IPS-NIHi11 (cell line): ENCODE data around the gene UGT1A5.

Source experiments
- DNase-seq: peaks from one replicate; pipeline ENCODE4 v3.0.0; 2012; ENCODE audit warnings: mixed read lengths, low spot score

UGT1A5 gene

DNA sequence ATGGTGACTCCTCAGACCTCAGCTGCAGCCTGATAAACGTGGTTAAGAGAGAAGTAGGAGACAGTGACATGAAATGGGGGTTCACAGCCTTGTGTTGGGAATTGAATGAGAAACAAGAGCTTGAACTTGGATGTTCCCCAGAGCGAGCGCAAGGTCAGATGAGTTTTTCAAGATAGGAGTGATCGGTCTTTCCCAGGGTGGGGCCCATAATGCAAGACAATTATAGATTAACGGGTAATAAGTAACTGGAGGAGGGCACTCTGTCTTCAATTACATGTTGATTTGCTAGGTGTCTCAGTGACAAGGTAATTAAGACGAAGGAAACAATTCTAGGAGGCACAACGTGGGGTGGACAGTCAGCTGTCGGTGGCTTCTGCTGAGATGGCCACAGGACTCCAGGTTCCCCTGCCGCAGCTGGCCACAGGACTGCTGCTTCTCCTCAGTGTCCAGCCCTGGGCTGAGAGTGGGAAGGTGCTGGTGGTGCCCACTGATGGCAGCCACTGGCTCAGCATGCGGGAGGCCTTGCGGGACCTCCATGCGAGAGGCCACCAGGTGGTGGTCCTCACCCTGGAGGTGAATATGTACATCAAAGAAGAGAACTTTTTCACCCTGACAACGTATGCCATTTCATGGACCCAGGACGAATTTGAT is at the start of gene UGT1A5:
TSS of gene UGT1A5 (plus strand) at position 297 of the 651 bp plus-strand sequence. CDS start at position 382, 85 bp downstream.
- no peak for DNase-seq

GRCh38 chr2:233663911-233664310 is 48.8 kb upstream of the UGT1A5 start:
- no peak for DNase-seq

GRCh38 chr2:233668605-233669260 is 44.0 kb upstream of the UGT1A5 start:
- DNase-seq: no peak

DNA sequence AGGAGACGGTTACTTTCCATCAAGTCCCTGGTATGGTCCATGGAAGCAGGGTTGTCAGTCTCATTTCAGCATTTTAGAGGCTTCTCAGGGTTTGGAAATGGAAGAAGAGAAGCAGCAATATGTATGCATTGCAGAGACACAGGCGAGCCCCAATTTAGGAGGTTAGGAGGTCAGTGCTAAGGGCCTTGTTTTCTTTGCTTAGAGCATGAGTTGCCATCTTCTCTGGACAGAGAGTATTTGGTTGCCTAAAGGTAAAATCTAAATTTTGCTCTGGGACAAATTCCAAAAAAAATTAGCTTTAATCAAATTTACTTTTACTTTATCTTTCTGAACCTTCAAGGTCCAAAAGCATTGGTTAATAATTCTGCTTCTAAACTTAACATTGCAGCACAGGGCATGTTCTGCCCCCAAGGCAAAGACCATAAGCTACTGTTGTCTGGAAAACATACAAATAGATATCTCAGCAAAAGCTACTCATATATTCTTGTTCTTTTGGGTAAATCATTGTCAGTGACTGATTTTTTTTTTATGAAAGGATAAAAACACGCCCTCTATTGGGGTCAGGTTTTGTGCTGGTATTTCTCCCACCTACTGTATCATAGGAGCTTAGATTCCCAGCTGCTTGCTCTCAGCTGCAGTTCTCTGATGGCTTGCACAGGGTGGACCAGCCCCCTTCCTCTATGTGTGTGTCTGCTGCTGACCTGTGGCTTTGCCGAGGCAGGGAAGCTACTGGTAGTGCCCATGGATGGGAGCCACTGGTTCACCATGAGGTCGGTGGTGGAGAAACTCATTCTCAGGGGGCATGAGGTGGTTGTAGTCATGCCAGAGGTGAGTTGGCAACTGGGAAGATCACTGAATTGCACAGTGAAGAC is 41.2 kb upstream of the UGT1A5 start, which contains the start of gene UGT1A9:
TSS of gene UGT1A9 (plus strand) at position 609 of the 872 bp plus-strand sequence. CDS start at position 646, 37 bp downstream.
- DNase-seq: no peak

DNA sequence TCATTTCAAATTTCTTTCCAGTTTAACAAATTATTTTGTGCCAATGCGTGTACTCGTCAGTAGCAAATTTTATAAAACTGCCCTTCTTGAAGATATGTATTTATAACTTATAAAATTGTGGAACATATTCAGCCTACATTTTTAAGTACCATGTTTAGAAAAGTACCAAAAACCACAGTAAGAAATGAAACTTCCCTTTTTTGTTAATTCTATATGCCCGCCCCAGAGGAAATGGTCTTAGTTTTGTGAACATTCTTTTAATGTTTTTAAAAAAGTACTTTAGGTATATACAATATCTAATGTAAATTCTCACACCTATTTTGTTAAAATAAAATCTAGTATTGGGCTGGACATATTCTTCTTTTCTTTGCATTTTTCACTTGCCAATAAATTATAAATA is 39.8 kb upstream of the UGT1A5 start:
- DNase-seq: no peak

DNA sequence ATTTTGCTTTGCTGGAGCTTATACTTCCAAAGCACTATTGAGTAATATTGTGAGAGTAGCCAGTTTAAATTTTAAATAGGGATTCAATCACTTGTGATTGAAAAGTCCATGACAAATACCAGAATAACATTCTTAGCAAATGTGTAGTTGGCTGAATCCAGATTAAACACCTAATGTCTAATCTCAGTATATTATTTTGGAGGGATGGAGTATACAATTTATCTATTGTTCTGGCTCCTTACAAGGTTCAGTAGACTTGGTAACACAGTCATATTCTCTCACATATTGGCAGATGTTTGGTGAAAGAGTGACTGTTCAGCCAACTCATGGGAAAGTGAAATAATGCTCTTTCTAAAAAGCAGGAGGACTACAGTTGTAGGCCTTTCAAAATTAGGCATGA is 38.8 kb upstream of the UGT1A5 start:
- no peak for DNase-seq

DNA sequence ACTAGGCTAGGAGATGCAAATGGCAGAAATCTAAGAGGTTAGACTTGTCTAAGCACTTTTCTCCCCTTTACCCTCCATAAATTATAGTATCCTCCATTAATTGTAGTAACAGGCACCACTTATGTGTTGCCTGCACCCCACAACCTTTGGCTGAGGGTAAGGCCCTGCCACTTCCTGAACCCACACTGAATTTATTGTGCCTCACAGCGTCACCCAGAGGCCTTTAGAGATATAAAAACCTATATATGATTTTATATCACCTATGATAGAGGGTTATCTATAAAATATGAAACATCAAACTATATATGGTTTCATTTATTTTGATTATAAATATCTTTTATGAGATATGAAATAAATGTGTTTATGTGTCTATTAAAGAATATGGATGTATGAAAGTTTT is 38.4 kb upstream of the UGT1A5 start:
- no peak for DNase-seq

DNA sequence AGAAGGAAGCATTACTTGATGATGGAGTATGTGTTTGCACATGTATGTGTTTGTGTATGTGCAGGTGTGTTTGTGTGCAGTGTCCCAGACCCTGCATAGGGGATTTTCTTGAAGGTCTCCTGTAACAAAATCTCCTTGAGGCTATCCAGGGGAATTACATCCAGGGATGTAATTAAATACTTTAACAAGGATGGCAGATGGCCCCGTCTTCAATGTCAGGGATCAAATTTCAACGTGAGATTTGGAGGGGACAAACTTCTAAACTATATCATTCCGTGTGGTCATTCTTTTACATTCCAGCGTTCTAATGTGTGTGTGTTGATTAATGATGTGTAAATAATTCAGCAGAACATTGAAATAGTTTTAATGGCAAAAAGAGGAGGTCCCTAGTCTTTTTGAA is 37.7 kb upstream of the UGT1A5 start:
- peak; percentile 19 for DNase-seq

GRCh38 chr2:233676046-233676445 is 36.7 kb upstream of the UGT1A5 start:
- DNase-seq: no peak

- DNase-seq: no peak
Measured at GRCh38 chr2:233679196-233679595, 33.5 kb upstream of the UGT1A5 start.

- no peak for DNase-seq
Measured at GRCh38 chr2:233680361-233681045, 32.2 kb upstream of the UGT1A5 start.

DNA sequence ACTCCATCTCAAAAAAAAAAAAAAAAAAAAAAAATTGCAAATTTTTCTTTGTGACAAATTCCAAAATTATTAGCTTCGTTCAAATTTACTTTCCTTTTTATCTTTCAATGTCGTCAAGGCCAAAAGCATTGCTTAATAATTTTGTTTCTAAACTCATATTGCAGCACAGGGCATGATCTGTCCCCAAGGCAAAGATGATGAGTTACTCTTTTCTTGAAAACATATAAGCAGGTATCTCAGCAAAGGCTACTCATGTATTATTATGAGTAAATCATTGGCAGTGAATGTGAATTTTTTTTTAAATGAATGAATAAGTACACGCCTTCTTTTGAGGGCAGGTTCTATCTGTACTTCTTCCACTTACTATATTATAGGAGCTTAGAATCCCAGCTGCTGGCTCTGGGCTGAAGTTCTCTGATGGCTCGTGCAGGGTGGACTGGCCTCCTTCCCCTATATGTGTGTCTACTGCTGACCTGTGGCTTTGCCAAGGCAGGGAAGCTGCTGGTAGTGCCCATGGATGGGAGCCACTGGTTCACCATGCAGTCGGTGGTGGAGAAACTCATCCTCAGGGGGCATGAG is 31.1 kb upstream of the UGT1A5 start, which contains the start of gene UGT1A7:
TSS of gene UGT1A7 (plus strand) at position 381 of the 579 bp plus-strand sequence. CDS start at position 418, 37 bp downstream.
- DNase-seq: no peak

GRCh38 chr2:233684640-233685039 is 28.1 kb upstream of the UGT1A5 start:
- DNase-seq: no peak

DNA sequence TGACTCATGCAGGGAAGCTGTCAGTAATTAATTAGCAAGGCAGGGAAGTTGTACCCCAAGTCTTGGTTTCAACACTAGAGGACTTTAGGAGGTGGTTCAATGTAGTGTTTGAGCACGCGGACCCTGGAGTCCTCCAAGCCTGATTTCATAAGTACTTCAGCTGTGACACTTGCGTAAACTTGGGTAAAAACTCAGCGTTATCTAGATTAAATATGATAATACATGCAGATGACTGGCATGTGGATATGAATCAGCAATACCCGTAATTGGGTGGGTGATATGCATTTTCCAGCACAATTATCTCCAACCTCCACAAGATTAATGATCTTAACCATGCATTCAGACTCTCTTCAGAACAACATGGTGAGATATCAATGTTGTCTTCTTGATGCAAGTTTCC is 25.8 kb upstream of the UGT1A5 start:
- DNase-seq: no peak

DNA sequence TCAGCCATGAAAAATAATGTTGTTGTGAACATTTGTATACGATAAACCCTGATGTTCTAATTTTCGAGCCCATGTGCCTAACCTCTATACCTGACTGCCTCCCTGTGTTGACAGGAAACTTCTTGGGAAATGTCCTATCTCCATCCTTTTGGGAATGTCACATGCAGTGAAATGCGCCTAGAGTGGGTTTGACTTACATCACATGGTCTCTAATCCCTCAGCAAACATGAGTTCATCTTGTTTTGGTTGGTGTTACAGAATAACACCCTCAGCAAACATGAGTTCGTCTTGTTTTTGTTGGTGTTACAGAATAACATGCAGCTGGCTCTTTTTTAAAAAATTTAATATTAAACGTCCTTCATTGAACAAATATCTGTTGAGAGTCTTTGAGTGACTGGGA is 24.4 kb upstream of the UGT1A5 start:
- DNase-seq: no peak

- DNase-seq: no peak
Measured at GRCh38 chr2:233689031-233689430, 23.7 kb upstream of the UGT1A5 start.

DNA sequence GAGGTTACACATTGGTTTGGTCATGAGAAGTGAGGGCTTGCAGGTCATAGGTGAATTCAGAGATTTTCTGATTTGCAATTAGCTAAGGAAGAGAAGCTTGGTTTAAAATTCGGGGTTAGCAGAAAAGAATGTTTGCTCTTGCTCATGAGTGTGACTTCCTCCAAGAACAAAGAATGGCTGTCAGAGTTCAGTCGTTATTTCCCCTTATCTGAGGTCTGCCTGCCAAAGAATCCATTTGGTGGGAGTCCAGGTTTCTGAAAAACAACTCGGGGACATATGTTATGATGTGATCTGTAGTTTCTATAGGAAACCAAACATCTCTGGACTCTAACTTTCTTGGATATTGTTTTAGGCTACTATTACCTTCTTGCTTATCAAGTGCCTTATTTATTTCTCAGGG is 23.2 kb upstream of the UGT1A5 start:
- DNase-seq: no peak

GRCh38 chr2:233690444-233690843 is 22.3 kb upstream of the UGT1A5 start:
- no peak for DNase-seq

- DNase-seq: no peak
Measured at GRCh38 chr2:233691443-233692433, 21.0 kb upstream of the UGT1A5 start.

DNA sequence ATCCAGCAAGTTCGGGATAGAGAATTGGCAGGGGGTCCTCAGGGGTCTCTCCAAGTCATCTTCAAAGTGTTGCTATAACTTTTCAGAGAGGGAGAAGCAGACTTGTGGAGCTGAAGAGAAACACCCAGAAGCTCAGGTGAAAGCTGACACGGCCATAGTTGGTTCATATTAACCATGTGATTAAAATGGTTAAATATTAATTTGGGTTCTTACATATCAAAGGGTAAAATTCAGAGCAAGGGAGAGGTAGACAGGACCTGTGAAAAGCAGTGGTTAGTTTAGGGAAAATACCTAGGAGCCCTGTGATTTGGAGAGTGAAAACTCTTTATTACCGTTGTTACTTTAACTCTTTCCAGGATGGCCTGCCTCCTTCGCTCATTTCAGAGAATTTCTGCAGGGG is 20.1 kb upstream of the UGT1A5 start, which contains the start of gene UGT1A6:
TSS of gene UGT1A6 (plus strand) at position 243 of the 400 bp plus-strand sequence. CDS start at position 358, 115 bp downstream.
- DNase-seq: no peak
